ENCODE results near the gene LRBA. TPM values are rescaled to one million over a fixed set of nuclear protein-coding genes. Genes with fewer than 3 reads are reported as not detected.
"Not testable (repeated sequence)": the region's sequence is repeated elsewhere in the genome, so short reads cannot be mapped to it uniquely, and the experiment has no call there.

LRBA gene
- total and polyA plus RNA-seq, 2 of the 4 experiments (the other 2 are of a cell fraction), result 10.2 to 51.6 TPM

DNA sequence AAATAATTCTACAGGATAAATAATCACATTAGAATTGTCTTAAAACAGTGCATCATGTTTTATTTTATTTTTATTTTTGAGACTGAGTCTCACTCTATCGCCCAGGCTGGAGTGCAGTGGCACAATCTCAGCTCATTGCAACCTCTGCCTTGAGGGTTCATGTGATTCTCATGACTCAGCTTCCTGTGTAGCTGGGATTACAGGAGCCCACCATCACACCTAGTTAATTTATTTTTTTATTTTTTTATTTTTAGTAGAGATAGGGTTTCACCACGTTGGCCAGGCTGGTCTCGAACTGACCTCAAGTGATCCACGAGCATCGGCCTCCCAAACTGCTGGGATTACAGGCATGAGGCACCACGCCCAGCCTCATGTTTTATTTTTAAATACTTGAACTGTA is 353.5 kb downstream of the LRBA start:
- BruUV-seq (replicated peaks); H4K5ac ChIP-seq (ENCODE audit: low read depth, low read length); H3K23ac ChIP-seq (ENCODE audit: low read depth, low read length); H3K27me3 ChIP-seq (ENCODE audit: control insufficient read depth, insufficient read depth, low read length); H3K4me2 ChIP-seq (ENCODE audit: low read depth, low read length); H2BK120ac ChIP-seq (ENCODE audit: low read depth, low read length); dilution Hi-C loops (cut with HindIII; ENCODE audit: low sequenced_read_pairs, unreplicated experiment); H3K18ac ChIP-seq (ENCODE audit: low read depth, low read length); H3K4me1 ChIP-seq (ENCODE audit: control insufficient read depth, insufficient read depth, low read length); H3K79me1 ChIP-seq (ENCODE audit: low read depth in 1 of 2, low read length in 2 of 2); H3K14ac ChIP-seq (replicated peaks; ENCODE audit: low read depth, low read length); DNase-seq; H2BK20ac ChIP-seq (ENCODE audit: low read depth, low read length); H3K36me3 ChIP-seq (ENCODE audit: control insufficient read depth, insufficient read depth, low read length); in situ Hi-C loops (cut with MboI; ENCODE audit: low sequenced_read_pairs); intact Hi-C loops (cut with micrococcal nuclease); POLR2A ChIA-PET (ENCODE audit: unreplicated experiment); ATAC-seq (ENCODE audit: low read depth); H3K9ac ChIP-seq (ENCODE audit: low read depth, low read length); H2AK5ac ChIP-seq (ENCODE audit: low read depth, low read length); H3K4me3 ChIP-seq (ENCODE audit: insufficient read depth, low read depth, low read length); H2BK15ac ChIP-seq (ENCODE audit: low read depth, low read length); H3K27ac ChIP-seq (ENCODE audit: insufficient read depth, low read length); H3K4ac ChIP-seq (ENCODE audit: low read depth, low read length); H3K56ac ChIP-seq (ENCODE audit: extremely low read depth, insufficient read depth, low read length); H3K9me1 ChIP-seq (ENCODE audit: insufficient read depth, low read length); H4K8ac ChIP-seq (ENCODE audit: low read depth in 2 of 2, low read length in 2 of 2); H2AK9ac ChIP-seq (replicated peaks; ENCODE audit: low read depth, low read length, poor library complexity); H4K91ac ChIP-seq (ENCODE audit: insufficient read depth, low read depth, low read length); H4K20me1 ChIP-seq (ENCODE audit: insufficient read depth, low read length); H2AFZ ChIP-seq (replicated peaks; ENCODE audit: low read length, poor library complexity); H3K9me3 ChIP-seq (ENCODE audit: control insufficient read depth, insufficient read depth, low read length); H2BK5ac ChIP-seq (ENCODE audit: low read depth, low read length, poor library complexity, severe bottlenecking): not testable (repeated sequence)
- no CpG with 5 or more reads among the region's 6 CpGs for WGBS, 2 experiments (ENCODE audit: extremely low coverage in 2 of 2, insufficient read length in 1 of 2)
- CTCF ChIA-PET, result interaction anchor here (0.9 kb wide), 1 partner anchor 19 kb away, joined by 3 read pairs; no protein-coding TSS in a partner anchor

DNA sequence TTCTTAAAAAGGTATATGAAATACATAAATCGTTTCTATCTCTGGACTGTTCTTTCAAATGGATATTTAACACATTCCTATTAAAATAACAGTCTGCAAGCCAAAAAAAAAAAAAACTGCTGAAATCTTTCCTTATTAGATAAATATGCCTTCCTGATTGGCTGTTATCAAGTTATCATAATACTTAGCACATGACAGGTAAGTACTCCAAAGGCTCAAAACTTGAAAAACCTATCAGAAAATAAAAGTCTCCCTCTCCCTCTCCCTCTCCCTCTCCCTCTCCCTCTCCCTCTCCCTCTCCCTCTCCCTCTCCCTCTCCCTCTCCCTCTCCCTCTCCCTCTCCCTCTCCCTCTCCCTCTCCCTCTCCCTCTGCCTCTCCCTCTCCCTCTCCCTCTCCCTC is 356.8 kb downstream of the LRBA start:
- H3K9ac ChIP-seq (ENCODE audit: low read depth, low read length); H3K4me3 ChIP-seq (ENCODE audit: insufficient read depth, low read depth, low read length); DNase-seq; H3K23ac ChIP-seq (ENCODE audit: low read depth, low read length); H2AK5ac ChIP-seq (ENCODE audit: low read depth, low read length); POLR2A ChIA-PET (ENCODE audit: unreplicated experiment); H2BK20ac ChIP-seq (ENCODE audit: low read depth, low read length); H3K4me1 ChIP-seq (ENCODE audit: control insufficient read depth, insufficient read depth, low read length); H2AFZ ChIP-seq (replicated peaks; ENCODE audit: low read length, poor library complexity); H3K9me3 ChIP-seq (ENCODE audit: control insufficient read depth, insufficient read depth, low read length); BruUV-seq (replicated peaks); H3K56ac ChIP-seq (ENCODE audit: extremely low read depth, insufficient read depth, low read length); H3K9me1 ChIP-seq (ENCODE audit: insufficient read depth, low read length); in situ Hi-C loops (cut with MboI; ENCODE audit: low sequenced_read_pairs); H2BK120ac ChIP-seq (ENCODE audit: low read depth, low read length); H3K79me1 ChIP-seq (ENCODE audit: low read depth in 1 of 2, low read length in 2 of 2); H2AK9ac ChIP-seq (replicated peaks; ENCODE audit: low read depth, low read length, poor library complexity); H3K27ac ChIP-seq (ENCODE audit: insufficient read depth, low read length); H2BK5ac ChIP-seq (ENCODE audit: low read depth, low read length, poor library complexity, severe bottlenecking); CTCF ChIA-PET; H4K5ac ChIP-seq (ENCODE audit: low read depth, low read length); H2BK15ac ChIP-seq (ENCODE audit: low read depth, low read length); H3K14ac ChIP-seq (replicated peaks; ENCODE audit: low read depth, low read length); H3K36me3 ChIP-seq (ENCODE audit: control insufficient read depth, insufficient read depth, low read length); H3K4me2 ChIP-seq (ENCODE audit: low read depth, low read length); H4K20me1 ChIP-seq (ENCODE audit: insufficient read depth, low read length); H3K18ac ChIP-seq (ENCODE audit: low read depth, low read length); H4K91ac ChIP-seq (ENCODE audit: insufficient read depth, low read depth, low read length); dilution Hi-C loops (cut with HindIII; ENCODE audit: low sequenced_read_pairs, unreplicated experiment); H4K8ac ChIP-seq (ENCODE audit: low read depth in 2 of 2, low read length in 2 of 2); H3K27me3 ChIP-seq (ENCODE audit: control insufficient read depth, insufficient read depth, low read length); H3K4ac ChIP-seq (ENCODE audit: low read depth, low read length); ATAC-seq (ENCODE audit: low read depth): not testable (repeated sequence)
- WGBS, 2 experiments (ENCODE audit: extremely low coverage in 2 of 2, insufficient read length in 1 of 2), result no CpG with 5 or more reads among the region's 1 CpG
- intact Hi-C loops (cut with micrococcal nuclease), result loop anchor here (10.0 kb wide), 1 partner anchor 663 kb away; no protein-coding TSS in a partner anchor
